Nasal cavity respiratory epithelium epithelial cell of viscerocranial mucosa (primary cell): Measurements from ENCODE around the gene SIRT7. TPM values are rescaled to one million over a fixed set of nuclear protein-coding genes. Genes with fewer than 3 reads are reported as not detected.

Source experiments
- total RNA-seq: library from RNA; depleted of rRNA; stranded (reverse); fragments of >200 nt; gene quantifications from 2 replicates; pipeline ENCODE4 v1.2.3, GENCODE V29; 2014

Gene SIRT7, protein sequence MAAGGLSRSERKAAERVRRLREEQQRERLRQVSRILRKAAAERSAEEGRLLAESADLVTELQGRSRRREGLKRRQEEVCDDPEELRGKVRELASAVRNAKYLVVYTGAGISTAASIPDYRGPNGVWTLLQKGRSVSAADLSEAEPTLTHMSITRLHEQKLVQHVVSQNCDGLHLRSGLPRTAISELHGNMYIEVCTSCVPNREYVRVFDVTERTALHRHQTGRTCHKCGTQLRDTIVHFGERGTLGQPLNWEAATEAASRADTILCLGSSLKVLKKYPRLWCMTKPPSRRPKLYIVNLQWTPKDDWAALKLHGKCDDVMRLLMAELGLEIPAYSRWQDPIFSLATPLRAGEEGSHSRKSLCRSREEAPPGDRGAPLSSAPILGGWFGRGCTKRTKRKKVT
- 34.8 and 44.8 TPM in 2 replicates for total RNA-seq

DNA sequence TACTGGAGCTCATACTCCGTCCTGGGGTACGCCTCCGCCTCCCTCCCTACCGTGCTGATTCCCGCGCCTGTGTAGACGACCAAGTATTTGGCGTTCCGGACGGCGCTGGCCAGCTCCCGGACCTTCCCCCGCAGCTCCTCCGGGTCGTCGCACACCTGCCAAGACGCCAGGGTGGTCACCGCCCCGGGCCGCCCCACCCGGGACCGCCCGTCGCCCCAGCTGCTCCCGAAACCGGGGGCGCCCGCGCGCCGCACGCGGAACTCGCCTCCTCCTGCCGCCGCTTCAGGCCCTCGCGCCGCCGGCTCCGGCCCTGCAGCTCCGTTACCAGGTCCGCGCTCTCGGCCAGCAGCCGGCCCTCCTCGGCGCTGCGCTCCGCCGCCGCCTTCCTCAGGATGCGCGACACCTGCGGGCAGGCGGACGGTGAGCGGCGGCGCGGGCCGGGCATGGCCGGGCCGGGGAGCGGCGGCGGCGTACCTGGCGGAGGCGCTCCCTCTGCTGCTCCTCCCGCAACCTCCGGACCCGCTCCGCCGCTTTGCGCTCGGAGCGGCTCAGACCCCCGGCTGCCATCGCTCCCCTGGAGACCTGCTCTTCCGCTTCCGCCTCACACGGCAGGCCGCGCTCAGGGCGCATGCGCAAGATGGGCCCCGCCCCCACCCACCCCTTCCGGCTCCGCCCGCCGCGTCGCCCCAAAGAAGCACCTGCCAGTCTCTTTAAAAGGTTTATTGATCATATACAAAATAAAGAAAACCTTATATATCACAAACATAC lies at the start of gene SIRT7:
TSS of gene SIRT7 (minus strand) at position 612 of the 768 bp plus-strand sequence. CDS start at position 567, 45 bp downstream.

DNA sequence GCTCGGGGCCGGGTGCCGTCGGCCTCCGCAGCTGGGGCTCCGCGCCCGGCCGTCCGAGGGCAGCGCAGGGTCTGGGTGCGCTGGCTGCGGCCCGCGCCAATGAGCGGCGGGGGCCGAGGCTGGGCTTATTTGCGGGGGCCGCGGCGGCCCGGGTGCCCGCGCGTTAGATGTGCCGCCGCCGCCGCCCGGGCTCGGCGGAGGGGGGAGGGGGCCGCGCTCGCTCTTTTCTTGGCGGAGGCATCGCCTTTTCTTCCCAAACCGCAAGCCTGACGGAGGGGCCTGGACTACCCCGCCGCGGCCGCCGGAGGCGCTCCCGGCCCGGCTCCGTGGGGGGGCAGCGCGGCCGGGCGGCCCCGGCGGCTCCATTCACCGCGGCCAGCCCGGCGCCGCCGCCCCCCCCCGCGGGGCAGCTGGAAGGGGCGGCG lies 43.1 kb upstream of the SIRT7 start, which contains the start of gene NOTUM:
TSS of gene NOTUM (minus strand) at position 101 of the 425 bp plus-strand sequence. CDS start 278 bp downstream, outside the sequence.

DNA sequence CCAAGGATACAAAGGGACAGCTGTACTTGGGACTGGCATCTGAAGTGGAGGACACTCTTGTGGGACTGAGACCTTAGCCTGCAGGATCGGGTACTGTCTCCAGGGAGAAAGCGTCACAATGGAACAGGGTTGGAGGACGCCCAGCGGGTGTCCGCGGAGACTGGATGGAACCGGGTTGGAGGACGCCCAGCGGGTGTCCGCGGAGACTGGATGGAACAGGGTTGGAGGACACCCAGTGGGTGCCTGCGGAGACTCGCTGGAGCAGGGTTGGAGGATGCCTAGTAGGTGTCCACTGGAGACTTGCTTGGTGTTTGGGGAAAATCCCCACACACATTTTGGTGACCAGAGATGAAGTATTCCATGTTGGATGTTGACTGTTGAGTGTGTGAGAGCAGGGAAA lies 29.2 kb upstream of the SIRT7 start, which contains the start of gene MYADML2:
TSS of gene MYADML2 (minus strand) at position 45 of the 400 bp plus-strand sequence. CDS start 5,492 bp downstream, outside the sequence.

DNA sequence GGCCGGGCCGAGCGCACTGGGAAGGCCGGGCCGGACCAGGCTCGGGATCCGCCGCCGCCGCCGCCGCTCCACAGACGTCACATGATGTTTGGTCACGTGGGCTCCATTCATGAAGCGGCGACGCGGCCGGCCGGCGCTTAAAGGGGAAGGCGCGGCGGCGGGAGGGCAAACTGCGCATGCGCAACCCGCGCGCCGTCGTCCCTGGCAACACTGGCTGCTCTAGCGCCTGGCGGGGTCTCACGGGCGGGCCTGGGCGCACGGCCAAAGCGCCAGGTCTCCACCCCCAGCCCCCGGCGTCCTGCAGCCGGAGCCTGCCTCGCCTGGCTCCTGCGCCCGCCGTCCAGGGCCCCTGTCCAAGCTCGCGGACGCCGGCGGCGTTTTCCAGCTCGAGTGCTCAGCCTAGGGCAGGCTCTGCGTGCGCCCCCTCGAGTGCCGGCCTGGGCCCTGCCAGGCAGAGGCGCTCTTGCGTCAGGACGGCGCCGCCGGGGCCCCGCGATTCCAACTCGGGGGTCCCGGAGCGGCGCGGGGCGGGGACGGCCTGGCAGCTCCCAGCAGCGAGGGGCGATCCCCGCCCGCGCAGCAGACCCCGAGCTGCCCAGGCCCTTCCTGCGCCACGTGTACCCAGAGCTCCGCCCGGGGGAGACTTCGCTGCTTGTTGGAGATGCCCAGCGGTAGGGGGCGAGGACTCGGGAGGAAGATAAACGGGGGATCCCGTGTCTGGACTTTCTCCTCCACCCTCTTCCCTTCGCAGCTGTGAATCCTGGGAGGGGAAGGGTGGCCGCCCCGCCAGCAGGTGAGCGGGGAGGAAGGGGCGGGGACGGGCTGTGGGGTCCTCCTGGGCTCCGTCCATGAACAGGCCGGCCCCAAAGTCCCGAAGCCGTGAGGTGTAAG lies 9.9 kb upstream of the SIRT7 start, which contains the start of gene MAFG:
TSS of gene MAFG (minus strand) at position 83 of the 891 bp plus-strand sequence. CDS start 4,550 bp downstream, outside the sequence.

DNA sequence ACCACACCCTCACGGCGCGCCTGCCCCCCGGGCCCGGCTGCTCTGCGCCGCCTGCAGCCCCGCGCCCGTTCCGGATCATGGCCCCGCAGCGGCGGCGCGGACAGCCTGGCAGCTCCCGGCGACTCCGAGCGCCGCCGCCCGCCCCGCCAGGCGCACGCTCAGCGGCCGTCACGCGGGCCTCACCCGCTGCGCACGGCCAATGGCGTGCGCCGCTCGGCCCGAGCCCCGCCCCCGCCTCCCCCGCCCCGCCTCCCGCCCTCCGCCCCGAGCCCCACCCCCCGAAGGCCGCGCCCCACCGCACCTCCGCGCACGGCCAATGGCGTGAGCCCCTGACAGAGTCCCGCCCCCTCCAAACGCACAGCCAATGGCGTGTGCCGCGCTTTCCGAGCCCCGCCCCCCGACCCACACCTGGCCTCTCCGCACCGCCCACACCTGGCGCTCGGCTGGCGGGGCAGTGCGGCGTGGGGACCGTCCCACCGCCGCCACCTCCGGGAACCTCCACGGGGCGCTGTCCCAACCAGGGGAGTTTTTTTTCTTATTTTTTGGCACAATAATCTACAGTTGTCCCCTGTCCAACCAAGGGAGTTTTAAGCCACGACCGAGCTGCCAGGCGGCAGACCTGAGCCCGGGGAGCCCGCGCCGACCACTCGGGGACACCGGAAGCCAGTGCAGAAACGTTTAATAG lies 6.6 kb downstream of the SIRT7 start, which contains the start of gene PCYT2:
TSS of gene PCYT2 (minus strand) at position 123 of the 685 bp plus-strand sequence. CDS start at position 79, 44 bp downstream.

DNA sequence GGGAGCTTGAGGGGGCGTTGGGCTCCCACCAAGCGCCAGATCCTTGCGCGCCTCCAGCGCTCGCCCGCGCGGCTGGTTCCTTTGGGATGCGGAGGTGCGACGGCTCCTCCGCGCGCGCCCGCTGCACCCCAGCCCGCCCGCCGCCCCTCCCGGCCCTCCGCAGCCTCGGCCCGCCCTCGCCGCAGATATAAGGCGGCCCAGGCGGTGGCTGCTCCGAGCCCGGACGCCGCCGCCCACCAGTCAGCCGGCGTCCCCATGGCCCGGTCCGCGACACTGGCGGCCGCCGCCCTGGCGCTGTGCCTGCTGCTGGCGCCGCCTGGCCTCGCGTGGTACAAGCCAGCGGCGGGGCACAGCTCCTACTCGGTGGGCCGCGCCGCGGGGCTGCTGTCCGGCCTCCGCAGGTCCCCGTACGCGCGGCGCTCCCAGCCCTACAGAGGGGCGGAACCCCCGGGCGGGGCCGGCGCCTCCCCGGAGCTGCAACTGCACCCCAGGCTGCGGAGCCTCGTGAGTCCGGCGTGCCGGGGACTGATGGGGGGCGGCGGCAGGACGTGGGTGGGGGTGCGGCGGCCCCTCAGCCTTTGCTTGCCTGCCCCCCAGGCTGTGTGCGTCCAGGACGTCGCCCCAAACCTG lies 15.8 kb downstream of the SIRT7 start, which contains the start of gene NPB:
TSS of gene NPB (plus strand) at position 216 of the 630 bp plus-strand sequence. CDS start at position 256, 40 bp downstream.

DNA sequence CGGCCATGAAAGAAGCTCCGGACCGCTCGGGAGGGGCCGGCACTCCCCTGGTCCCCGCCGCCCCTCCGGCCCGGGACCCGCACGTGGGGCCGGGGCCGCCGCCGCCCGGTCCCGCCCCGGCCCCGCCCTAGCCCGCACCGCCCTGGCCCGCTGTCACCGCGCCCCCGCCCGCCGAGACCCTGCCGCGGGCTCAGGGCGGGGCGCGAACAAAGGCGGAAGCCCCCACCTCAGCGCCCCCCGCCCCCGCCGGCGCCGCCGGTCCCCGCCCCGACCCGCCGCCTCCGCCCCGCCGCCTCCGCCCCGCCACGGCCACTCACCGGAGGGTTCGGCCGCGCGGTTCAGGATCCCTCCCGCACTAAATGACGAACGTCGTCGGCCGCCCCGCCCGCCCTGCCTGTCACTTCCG lies 47.0 kb downstream of the SIRT7 start, which contains the start of gene ARHGDIA:
TSS of gene ARHGDIA (minus strand) at position 357 of the 406 bp plus-strand sequence. CDS start 1,407 bp downstream, outside the sequence.

Other genes with a start within 250 kb of the SIRT7 start
- gene ARL16, start 234.4 kb downstream of the SIRT7 start, total RNA-seq: 12.7 and 23.2 TPM in 2 replicates
- gene HGS, start 234.2 kb downstream of the SIRT7 start, total RNA-seq: 72.5 and 120 TPM in 2 replicates
- 14.0 and 15.7 TPM in 2 replicates for gene MRPL12, start 214.8 kb downstream of the SIRT7 start, total RNA-seq
- 14.4 and 24.3 TPM in 2 replicates for gene SLC25A10, start 205.9 kb downstream of the SIRT7 start, total RNA-seq
- 0.07 TPM in 1 of 2 replicates, not detected in the other for gene GCGR, start 114.0 kb downstream of the SIRT7 start, total RNA-seq
- 23.6 and 23.8 TPM in 2 replicates for gene MCRIP1, start 84.9 kb downstream of the SIRT7 start, total RNA-seq
- not detected in 2 replicates for gene PPP1R27, start 83.1 kb downstream of the SIRT7 start, total RNA-seq
- gene P4HB, start 57.6 kb downstream of the SIRT7 start, total RNA-seq: 966 and 1,211 TPM in 2 replicates
- 67.0 and 138 TPM in 2 replicates for gene ARHGDIA, start 46.8 kb downstream of the SIRT7 start, total RNA-seq
- gene ALYREF, start 26.6 kb downstream of the SIRT7 start, total RNA-seq: 74.2 and 108 TPM in 2 replicates
- 90.8 and 154 TPM in 2 replicates for gene ANAPC11, start 26.5 kb downstream of the SIRT7 start, total RNA-seq
- under 0.01 and 0.21 TPM in 2 replicates for gene NPB, start 15.9 kb downstream of the SIRT7 start, total RNA-seq
- 26.7 and 27.9 TPM in 2 replicates for gene PCYT2, start 6.8 kb downstream of the SIRT7 start, total RNA-seq
- gene MAFG, start 9.6 kb upstream of the SIRT7 start, total RNA-seq: 34.5 and 39.3 TPM in 2 replicates
- gene PYCR1, start 19.1 kb upstream of the SIRT7 start, total RNA-seq: 128 and 141 TPM in 2 replicates
- not detected in 2 replicates for gene MYADML2, start 29.1 kb upstream of the SIRT7 start, total RNA-seq
- 0.07 TPM in 1 of 2 replicates, not detected in the other for gene NOTUM, start 43.0 kb upstream of the SIRT7 start, total RNA-seq
- 18.7 and 21.5 TPM in 2 replicates for gene ASPSCR1, start 59.5 kb upstream of the SIRT7 start, total RNA-seq
- 11.7 and 17.8 TPM in 2 replicates for gene CENPX, start 104.7 kb upstream of the SIRT7 start, total RNA-seq
- 2.7 and 7.8 TPM in 2 replicates for gene LRRC45, start 105.1 kb upstream of the SIRT7 start, total RNA-seq
- gene RAC3, start 113.5 kb upstream of the SIRT7 start, total RNA-seq: 16.7 and 22.6 TPM in 2 replicates
- 40.5 and 110 TPM in 2 replicates for gene DCXR, start 119.5 kb upstream of the SIRT7 start, total RNA-seq
- gene RFNG, start 133.6 kb upstream of the SIRT7 start, total RNA-seq: 42.7 and 45.4 TPM in 2 replicates
- 75.2 and 84.1 TPM in 2 replicates for gene GPS1, start 133.7 kb upstream of the SIRT7 start, total RNA-seq
- 104 and 133 TPM in 2 replicates for gene DUS1L, start 147.6 kb upstream of the SIRT7 start, total RNA-seq
- 60.1 and 202 TPM in 2 replicates for gene FASN, start 180.1 kb upstream of the SIRT7 start, total RNA-seq